Hair follicular keratinocyte (primary cell): ENCODE results near the gene FOXO1. TPM values are rescaled to one million over a fixed set of nuclear protein-coding genes. Genes with fewer than 3 reads are reported as not detected.

Experiments
- total RNA-seq: library from RNA; depleted of rRNA; stranded (reverse); fragments of >200 nt; gene quantifications from 2 replicates; pipeline ENCODE4 v1.2.3, GENCODE V29; 2015

The FOXO1 gene
- 3.4 and 5.4 TPM in 2 replicates for total RNA-seq

GRCh38 chr13:40666045-40666932 is at the start of gene FOXO1:
Gene FOXO1 (minus strand): TSS chr13:40666641. CDS start chr13:40666212, 429 bp downstream.

Other genes starting within 250 kb of the FOXO1 start
- 19.4 and 24.8 TPM in 2 replicates for gene MRPS31, start 104.5 kb upstream of the FOXO1 start, total RNA-seq
- 18.1 and 21.6 TPM in 2 replicates for gene SLC25A15, start 123.0 kb upstream of the FOXO1 start, total RNA-seq